HG02884 (cell line): ENCODE results near the gene GNL2.
"Not testable (repeated sequence)": the region's sequence is repeated elsewhere in the genome, so short reads cannot be mapped to it uniquely, and the experiment has no call there.

Experiments
- ATAC-seq: cut with Tn5 transposase; IDR thresholded peaks from one replicate; pipeline ENCODE4 v1.9.1; 2021; ENCODE audit warnings: mild to moderate bottlenecking, moderate library complexity; ENCODE audit not compliant: unreplicated experiment

The GNL2 gene

DNA sequence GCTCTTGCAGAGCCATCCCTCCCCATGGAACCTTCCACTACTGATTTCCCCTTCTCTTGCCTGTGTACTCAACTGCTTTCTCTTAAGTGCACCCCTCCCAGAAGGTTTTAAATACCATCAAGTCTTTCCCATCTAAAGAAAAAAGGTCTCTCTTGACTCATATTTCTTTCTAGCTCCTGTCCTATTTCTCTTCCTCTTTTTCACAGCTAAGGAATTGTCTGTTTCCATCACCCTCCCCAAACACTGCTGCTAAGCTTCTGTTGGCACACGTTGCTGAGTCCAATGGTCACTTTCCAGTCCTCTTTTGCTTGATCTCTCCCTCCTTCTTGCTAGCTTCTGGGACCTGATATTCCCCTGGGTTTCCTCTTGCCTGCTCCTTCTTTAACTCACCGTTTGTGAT is 13.3 kb upstream of the GNL2 start:
- no peak for ATAC-seq

DNA sequence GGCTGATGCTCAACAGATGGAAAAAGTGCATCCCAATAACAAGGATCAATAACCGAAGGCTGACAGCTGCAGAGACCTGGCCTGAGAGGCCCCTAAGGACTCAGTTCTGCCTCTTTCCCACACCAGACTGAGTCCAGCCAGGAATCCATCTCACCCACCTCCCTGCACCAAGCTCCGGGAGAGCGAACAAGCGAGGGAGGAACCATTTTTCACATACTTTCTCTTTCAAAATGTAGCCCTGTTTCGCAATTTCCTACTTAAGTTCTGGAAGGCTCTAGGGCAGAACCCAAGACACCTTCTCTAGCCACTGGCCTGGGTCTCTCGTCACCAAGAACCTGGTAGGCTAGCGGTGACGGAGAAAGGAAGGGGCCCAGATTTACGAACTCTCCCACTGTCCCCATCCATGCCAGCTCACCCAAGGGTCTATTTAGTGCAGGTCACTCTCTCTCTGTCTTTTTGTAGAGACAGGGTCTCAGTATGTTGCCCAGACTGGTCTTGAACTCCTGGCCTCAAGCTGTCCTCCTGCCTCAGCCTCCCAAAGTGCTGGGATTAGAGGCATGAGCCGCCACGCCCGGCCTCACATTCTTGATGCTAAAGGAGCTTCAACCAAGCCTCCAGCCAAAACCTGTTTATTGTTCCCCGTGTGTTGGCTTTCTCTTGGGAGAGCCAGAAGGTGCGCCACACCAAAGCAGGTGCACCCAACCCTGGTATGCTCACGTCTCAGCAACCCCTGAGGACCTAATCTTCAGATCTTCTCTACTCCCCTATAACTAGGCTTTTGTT is 10.9 kb upstream of the GNL2 start:
- no peak for ATAC-seq

DNA sequence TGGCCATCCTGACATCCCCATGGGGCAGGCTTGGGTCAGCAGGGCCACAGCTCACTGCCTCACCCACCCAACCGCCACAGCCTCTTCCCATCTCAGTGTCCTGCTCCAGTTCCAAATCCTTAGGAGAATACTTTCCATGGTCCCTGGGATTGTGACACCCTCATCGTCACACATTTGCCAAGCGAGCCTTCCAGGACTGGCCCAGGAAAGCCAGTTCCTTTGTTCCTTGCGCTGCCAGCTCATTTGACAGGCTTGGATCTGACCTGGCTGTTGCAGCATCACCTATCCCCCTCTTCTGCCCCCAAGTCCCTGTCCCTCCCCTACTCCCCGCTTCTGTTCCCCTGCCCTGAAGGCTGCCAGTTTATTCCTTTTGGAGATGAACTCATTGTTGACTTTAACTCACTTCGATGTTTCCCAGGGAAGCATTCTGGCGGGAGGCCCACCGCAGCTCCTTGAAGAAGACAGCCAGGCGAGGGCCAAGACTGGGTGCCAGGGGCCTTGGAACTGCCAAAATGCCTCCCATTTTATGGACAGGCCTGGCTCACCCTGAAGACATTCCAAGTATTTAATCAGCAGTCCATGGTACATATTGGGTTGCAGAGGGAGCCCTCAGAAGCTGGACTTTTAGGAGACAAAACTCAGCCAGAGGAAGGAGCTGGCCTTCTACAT is 10.2 kb upstream of the GNL2 start:
- ATAC-seq, result no peak

DNA sequence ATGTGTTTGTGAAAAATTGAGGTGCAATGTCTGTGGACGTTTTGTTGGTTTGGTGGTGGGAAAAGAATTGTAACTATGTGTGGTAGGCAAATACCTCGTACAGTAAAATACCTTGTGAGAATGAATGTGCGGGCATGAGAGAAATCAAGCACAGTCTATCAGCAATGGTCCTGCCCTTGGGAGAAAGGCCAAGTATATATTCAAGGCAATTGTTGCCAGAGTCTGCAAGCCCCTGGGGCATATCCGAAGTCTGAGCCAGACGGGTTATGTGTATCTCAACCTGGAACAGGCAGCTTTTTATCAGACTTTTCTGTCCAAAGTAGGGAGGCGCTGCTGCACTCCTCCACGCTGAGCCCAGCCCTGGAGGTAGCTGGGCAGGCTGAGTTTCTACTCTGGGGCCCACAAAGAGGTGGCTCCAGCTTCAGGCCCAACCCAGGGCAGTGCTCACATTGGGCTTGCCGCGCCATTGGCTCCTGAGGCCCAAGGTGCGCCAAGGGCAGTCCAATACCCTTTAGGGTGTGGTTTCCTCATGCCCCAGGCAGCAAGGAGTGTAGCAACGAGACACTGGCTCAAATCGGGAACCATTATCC is 9.4 kb upstream of the GNL2 start:
- ATAC-seq, result no peak

DNA sequence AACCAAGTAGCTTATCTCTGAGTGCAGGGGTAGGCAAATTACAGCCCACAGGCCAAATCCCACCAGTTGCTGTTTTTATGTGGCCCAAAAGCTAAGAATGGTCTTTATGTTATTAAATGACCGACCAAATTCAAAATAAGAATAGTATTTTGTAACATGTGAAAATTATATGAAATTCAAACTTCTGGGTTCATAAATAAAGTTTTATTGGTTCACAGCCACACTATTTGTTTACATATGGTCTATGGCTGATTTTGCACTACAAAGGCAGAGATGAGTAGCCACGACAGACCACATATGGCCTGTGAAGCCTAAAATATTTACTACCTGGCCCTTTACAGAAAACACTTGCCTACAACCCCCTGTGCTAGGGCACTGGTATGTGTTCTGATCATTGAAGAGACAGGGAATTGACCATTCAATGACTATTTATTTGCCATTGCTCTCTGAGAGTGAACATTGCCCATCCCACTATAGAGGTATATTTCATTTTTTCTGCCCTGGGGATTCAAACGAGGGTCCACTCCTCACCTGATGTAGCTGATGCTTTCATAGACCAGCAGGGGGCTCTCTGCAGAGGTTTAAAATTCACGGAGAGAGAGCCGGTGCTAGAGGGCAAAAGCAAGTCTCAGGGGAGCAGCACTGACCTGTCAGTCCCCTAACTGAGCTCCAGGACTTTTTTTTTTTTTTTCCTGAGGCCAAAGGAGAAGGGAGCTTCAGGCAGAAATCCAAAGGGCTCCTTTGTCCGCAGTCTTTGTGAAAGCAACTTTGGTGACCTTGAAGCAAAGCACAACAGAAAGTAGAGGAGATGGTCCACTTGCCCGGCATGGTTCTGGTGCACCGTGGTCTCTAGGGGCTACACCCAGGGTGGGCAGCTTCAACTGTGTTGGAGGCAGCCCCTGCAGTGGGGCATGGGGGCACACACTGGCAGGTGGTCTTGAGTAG is 7.3 kb upstream of the GNL2 start:
- ATAC-seq, result no peak

DNA sequence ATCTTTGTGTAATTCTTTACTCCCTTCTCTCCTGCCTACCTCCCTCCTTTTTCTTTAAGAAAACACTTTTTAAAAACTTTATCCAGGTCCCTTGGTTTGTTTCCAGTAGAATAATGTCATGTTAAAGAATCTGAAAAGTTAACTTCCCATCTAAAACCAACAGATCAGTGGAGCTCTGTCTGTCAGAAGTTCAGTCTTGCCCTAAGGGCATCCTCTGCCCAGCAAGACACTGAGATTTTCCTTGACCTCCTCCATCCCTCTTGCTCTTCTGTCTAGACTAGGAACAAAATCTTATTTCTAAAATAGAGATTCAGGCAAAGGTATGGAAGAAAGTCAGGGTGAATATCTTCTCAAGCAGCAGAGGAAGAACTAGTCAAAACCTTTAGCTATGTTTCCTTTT is 5.7 kb upstream of the GNL2 start:
- no peak for ATAC-seq

DNA sequence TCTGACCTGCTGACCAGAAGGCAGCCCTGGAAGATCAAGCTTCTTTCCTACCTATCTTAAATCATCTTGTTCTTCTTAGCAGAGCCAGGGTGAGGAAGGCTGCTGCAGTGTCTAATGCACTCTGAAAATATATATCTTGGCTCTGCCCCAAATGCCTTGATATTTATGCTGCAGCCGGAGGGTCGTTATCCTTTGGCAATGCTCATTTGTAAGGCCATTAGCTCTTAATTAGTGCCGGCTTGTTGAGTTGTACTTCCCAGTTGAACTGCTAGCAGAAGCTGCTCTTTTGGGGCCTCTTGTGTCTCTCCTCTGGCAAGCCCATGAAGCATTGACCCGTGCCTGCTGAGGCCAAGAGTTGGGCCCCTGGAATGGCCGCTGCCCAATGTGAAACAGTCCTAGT is 4.2 kb upstream of the GNL2 start:
- no peak for ATAC-seq

DNA sequence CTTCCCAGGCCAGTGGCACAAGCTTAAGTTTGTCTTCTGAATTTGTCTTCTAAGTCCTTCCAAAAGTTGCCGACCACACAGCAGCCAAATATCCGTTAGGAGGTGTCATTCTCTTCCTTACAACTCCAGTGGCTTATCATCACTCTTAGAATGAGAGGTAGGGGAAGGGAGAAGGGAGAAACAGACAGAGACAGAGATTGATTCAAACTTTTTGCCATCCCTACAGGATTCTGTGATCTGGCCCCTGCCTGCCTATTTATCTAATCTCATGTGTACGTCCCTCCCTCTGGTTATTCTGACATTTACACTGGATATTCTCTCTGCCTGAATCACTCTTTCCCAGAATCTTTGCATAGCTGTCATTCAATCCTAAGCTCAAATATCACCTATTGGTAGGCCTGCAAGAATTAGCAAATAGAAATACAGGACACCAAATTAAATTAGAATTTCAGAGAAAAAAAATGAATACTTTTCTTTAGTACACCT is 488 bp upstream of the GNL2 start:
- no peak for ATAC-seq

DNA sequence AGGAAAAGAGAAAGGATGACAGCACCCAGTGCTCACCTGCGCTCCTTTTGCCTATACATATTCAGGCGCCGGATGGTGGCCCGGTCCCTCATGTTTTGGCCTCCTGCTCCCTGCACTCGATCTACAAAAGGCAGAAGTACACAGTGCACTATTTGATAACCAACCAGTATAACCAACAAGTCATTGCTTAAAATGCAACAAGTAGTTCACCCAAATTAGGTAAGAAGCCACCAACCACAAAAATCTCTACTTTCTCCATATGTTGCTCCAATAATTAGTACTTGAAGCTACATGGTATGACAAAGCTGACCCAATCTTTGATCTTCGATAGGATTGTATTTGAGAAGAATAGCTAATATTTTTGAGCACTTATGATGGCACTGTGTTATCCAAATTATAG is 2.0 kb downstream of the GNL2 start:
- no peak for ATAC-seq

DNA sequence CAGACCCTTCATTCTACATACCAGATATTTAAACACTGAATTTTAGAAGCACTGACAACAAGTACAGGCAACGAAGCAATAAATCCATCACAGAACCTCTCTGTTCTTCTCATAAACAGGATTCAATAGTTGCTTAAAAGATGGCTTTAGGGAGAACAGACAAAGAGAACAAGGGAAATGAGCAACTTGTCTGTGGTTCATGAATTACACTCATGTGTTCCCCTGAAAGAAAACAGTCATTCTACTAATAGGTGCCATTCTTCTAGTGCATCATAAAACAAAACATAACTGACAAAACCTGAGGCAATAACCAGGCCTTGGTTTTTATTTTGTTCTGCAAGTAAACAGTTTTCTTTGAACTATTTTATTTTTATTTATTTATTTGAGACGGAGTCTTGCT is 6.8 kb downstream of the GNL2 start:
- no peak for ATAC-seq

DNA sequence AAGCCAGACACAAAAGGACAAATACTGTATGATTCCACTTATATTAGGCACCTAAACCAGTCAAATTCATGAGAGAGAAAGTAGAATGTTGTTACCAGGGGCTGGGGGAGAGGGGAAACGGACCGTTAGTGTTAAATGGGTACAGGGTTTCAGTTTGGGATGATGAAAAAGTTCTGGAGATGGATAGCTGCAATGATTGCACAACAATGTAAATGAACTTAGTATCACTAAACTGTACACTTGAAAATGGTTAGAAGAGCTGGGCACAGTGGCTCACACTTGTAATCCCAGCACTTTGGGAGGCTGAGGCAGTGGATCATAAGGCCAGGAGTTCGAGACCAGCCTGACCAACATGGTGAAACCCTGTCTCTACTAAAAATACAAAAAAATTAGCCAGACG is 11.2 kb downstream of the GNL2 start:
- ATAC-seq, result not testable (repeated sequence)

DNA sequence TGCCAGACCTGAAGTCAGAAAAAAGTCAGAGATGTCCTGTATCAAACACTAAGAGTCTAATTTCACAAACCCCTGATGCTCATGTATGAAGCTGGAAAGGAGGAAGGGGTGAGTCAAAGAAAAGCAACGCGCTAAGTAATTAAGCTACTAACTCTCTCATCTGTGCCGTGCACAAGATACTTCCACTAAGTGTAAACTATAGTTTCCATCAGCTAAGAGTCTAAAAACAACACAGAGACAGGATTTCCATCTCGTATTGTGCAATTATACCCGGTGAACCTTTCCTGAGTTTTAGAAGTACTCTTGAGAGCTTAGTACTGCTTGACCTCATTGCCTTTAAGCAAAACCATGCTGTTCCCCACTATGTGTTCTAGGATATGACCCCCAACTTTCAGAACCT is 20.0 kb downstream of the GNL2 start:
- ATAC-seq, result no peak

DNA sequence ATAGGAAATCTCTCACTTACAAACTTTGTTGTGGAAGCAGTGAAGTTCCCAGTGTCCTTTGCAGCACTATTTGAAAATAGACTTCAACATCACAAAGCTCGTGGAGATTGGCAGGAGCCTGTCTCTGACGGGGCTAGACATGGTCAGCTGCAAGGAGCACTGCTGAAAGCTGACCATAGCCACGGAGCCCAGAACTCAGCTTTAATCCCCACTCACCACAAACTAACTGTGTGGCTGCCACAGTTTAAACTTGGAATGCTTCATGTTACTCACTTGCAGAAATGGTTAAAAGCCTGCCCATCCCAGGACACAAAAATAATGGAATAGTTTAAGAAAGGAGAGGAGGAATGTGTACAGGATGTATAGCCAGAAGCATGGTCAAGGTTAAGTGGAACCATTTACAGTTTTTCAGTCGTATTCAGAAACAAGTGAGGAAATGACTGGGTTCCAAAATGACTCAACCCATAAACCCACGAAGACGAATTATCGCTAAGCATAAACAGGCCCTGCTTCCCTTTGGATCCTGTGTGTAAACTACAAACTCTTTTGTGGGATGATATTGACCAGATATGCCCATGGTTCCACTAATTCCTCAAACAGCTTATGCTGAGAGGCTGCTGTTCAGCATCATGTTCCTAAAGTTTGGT is 20.8 kb downstream of the GNL2 start:
- no peak for ATAC-seq

DNA sequence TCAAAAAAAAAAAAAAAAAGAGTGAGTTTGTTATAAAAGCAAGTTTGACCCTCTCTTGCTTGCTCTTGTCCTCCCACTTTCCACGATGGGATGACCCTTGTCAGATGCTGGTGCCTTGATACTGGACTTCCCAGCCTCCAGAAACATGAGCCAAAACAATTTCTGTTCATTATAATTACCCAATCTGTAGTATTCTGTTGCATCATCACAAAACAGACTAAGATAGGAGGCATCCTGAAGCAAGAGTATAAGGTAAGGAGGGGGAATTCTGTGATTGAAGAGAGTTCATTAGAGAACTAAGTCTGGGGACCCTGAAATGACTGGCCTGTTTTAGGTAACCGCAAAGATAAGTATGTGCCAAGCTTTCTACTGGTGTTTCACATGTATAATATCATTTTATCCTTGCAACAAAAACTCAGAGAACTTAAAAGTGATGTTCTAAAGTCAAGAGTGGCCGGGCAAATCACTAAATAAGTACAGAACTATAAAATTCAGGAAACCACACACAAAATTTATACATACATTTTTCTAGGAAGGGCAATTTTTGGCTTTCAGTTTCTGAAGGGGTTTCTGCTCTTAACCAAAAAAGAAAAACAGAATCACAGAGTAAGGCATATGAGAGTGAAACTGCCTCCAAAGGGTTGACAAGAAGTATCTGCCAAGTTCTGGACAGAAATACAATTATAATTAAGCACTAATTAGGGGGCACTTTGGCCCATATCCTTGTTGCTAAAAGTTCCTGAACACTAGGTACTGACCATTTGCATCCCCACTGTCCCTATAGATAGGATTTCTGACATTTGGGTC is 25.0 kb downstream of the GNL2 start:
- no peak for ATAC-seq

DNA sequence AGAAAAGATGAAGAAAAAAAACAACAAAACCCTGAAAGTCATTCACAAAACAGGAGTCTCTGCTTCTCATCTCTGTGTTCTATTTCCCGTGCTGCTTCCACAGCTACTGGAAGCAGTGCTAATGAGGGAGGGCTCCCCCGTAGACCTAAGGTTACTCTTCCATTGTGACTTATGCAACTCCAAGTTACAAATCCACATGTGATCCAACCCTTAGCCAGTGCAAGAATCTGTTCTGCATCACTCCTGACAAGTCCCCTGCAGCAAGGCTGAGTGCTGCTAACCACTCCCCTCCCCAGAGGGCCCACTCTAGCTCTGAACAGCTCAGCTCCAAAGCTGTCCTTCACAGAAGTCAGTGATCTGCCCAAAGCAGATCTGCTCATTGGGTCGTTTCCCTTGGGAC is 28.7 kb downstream of the GNL2 start:
- ATAC-seq, result no peak

DNA sequence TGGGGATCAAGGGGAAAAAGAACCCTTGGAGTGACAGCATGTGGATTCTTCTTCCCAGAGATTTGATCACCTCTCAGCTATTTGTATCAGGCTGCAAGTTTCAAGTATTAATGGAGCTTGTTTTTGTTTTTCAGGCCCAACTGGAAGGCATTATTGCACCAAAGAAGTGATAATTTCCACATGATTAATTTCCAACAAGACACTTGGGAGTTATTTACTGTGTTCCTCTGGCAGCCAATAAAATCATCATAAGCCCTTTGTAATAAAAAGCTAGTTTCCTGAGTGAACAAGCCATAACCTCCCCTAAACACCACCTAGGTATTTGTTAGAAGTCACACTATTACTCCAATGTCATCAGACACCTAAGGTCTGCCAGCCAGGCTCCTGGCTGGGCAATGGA is 30.8 kb downstream of the GNL2 start:
- ATAC-seq, result no peak

DNA sequence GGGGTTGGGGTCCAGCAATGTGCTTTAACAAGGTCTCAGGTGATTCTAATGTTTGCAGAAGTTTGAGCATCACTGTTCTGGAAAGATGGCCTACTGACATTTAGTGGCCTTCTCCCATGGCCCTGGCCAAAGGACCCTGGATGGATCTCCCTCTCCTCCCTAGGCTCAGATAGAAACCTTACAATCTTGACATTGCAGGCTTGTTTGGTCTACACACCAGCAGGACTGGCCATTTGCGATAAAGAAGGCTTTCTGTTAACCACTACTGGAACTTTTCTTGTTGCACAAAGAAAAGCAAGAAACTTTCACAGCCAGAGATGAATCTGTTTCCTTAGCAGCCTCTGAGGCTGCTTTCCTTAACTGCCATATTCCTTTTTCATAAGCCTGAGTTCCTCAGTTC is 32.8 kb downstream of the GNL2 start:
- ATAC-seq, result no peak

DNA sequence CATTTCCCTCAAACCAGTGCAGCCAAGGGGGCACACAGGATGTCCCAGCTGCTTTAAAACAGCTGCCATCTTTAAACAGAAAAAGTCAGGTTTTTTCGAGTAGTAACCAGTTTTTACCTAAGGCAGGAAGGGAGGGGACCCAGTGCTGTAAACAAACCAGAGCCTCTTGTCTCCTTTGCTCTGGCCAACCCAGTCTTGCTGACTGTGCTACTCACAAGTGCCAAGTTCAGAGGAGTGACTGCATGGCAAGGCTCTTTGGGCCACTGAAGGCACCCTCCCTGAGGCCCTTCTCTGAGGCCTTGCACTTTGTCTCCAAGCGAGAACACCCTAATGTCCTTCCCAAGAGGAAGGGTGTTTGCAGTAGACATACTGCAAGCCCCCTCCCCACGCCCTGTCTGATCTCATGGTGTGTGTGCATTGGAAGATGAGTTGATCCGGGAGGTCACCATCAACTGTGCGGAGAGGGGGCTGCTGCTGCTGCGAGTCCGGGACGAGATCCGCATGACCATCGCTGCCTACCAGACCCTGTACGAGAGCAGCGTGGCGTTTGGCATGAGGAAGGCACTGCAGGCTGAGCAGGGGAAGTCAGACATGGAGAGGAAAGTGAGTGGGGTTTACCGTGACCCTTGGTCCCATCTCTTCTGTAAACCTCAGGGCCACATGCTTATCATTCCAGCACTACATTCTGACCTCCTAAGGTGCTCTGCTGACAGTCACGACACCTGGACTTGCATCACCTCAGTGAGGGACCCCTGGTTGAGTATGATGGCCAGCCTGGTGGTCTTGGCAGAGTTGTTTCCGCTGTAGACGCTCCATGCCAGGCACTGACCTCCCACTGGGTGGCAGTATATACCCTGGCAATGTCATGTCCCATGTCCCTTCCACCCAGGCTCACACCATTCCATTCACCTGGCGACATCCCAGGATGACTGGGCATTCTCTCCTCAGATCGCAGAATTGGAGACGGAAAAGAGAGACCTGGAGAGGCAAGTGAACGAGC is 34.3 kb downstream of the GNL2 start:
- ATAC-seq, result no peak
